Activated CD4-positive, alpha-beta T cell treated with anti-CD3 and anti-CD28 coated beads for 4 hours (primary cell): ENCODE data around the gene TBC1D14.

ENCODE experiments used
- DNase-seq, 2 donors: peaks; one replicate each; pipeline ENCODE4 v3.0.0-alpha.2; 2020

The TBC1D14 gene

GRCh38 chr4:7004331-7004730 is 94.7 kb downstream of the TBC1D14 start:
- DNase-seq: no peak

- no peak for DNase-seq
Observed at GRCh38 chr4:7005571-7005970, 95.9 kb downstream of the TBC1D14 start.

- no peak for DNase-seq
Observed at GRCh38 chr4:7006411-7006810, 96.8 kb downstream of the TBC1D14 start.

GRCh38 chr4:7007142-7007907 is 97.7 kb downstream of the TBC1D14 start:
- no peak for DNase-seq

GRCh38 chr4:7007944-7008343 is 98.3 kb downstream of the TBC1D14 start:
- DNase-seq: no peak

- DNase-seq: no peak
Observed at GRCh38 chr4:7009564-7009963, 99.9 kb downstream of the TBC1D14 start.

GRCh38 chr4:7013175-7013574 is 103.5 kb downstream of the TBC1D14 start:
- DNase-seq: no peak

- no peak for DNase-seq
Observed at GRCh38 chr4:7014815-7015214, 105.2 kb downstream of the TBC1D14 start.

GRCh38 chr4:7015383-7016035 is 105.9 kb downstream of the TBC1D14 start:
- no peak for DNase-seq

- DNase-seq: no peak
Observed at GRCh38 chr4:7016086-7016485, 106.5 kb downstream of the TBC1D14 start.

GRCh38 chr4:7016512-7016911 is 106.9 kb downstream of the TBC1D14 start:
- no peak for DNase-seq

GRCh38 chr4:7017446-7018048 is 107.9 kb downstream of the TBC1D14 start:
- no peak for DNase-seq

- no peak for DNase-seq
Observed at GRCh38 chr4:7018281-7018680, 108.7 kb downstream of the TBC1D14 start.

GRCh38 chr4:7019367-7019766 is 109.7 kb downstream of the TBC1D14 start:
- no peak for DNase-seq

- DNase-seq: no peak
Observed at GRCh38 chr4:7020290-7020689, 110.7 kb downstream of the TBC1D14 start.

GRCh38 chr4:7020856-7021255 is 111.2 kb downstream of the TBC1D14 start:
- DNase-seq: no peak

- DNase-seq: no peak
Observed at GRCh38 chr4:7021355-7021754, 111.7 kb downstream of the TBC1D14 start.

- DNase-seq: no peak
Observed at GRCh38 chr4:7021930-7022664, 112.5 kb downstream of the TBC1D14 start.

- DNase-seq: no peak
Observed at GRCh38 chr4:7023486-7023885, 113.9 kb downstream of the TBC1D14 start.

GRCh38 chr4:7023901-7024300 is 114.3 kb downstream of the TBC1D14 start:
- no peak for DNase-seq

- no peak for DNase-seq
Observed at GRCh38 chr4:7024336-7024890, 114.8 kb downstream of the TBC1D14 start.

- DNase-seq: no peak
Observed at GRCh38 chr4:7025040-7025602, 115.5 kb downstream of the TBC1D14 start.

- DNase-seq: no peak
Observed at GRCh38 chr4:7026107-7026506, 116.5 kb downstream of the TBC1D14 start.
